ENCODE measurements around the gene IL20RB. TPM values are rescaled to one million over a fixed set of nuclear protein-coding genes. Genes with fewer than 3 reads are reported as not detected.
"Not testable (repeated sequence)": the region's sequence is repeated elsewhere in the genome, so short reads cannot be mapped to it uniquely, and the experiment has no call there.

IL20RB gene
- total RNA-seq, 1 experiment from 2014 or later: 0.57 TPM

GRCh38 chr3:136984837-136985236 is 27.1 kb downstream of the IL20RB start:
- DNase-seq (ENCODE audit: low read depth): peak; percentile 80

- DNase-seq (ENCODE audit: low read depth): not testable (repeated sequence)
Observed at GRCh38 chr3:136987398-136987980, 29.7 kb downstream of the IL20RB start.

- DNase-seq (ENCODE audit: low read depth): no peak
Observed at GRCh38 chr3:136988651-136989050, 30.9 kb downstream of the IL20RB start.

DNA sequence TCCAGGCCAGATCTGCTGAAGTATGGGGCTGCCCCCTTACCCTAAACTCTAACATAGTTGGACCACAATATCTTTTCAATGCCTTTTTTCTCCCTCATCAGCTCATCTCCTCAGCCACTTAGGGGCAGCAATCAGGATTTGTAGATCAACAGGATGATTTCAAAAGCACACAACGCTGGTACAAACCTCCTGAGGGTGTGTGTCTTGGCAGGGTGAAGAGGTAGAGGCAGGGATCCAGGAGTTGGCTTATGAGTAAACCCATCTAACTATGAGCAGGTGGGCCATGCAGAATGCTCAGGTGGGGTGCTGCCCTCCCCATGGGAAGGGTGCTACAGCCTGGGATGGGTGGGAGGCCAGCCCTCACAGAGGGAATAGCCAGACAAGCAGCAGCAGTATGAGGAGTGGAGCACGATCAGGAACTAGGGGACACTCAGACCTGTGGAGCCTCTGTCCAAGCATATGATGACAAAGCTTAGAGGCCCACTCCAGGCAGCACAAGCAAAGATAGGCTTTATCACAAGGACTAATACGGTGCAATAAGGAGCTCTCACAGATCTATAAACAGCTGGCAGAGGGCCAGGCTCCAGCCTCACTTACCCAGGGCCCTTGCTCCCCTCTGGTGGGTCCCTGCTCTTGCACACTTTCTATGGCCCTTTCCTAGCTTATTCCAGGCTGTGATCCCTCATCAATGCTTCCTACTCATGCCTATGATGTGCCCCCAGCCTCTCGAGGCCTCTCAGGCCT is 32.2 kb downstream of the IL20RB start:
- DNase-seq (ENCODE audit: low read depth): no peak

DNA sequence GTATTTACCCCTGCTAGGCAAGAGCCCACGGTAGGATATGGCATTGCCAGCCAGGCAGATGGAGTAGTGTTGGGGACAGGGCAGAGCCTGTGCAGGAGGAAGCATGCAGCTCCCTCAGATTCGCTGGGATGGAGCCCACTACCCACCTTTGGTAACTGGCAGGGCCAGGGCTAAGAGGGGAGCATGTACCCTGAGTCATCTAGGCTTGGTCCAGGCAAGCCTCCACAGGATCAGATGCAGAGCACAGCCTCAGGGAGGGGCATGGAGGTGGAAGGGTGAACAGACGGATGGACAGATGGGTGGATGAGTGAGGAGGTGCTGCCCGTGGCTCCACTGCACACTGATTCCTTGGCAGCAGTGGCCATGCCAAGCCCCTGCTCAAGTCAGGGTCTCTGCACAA is 33.0 kb downstream of the IL20RB start:
- no peak for DNase-seq (ENCODE audit: low read depth)

- DNase-seq (ENCODE audit: low read depth): no peak
Observed at GRCh38 chr3:136992115-136992514, 34.3 kb downstream of the IL20RB start.

DNA sequence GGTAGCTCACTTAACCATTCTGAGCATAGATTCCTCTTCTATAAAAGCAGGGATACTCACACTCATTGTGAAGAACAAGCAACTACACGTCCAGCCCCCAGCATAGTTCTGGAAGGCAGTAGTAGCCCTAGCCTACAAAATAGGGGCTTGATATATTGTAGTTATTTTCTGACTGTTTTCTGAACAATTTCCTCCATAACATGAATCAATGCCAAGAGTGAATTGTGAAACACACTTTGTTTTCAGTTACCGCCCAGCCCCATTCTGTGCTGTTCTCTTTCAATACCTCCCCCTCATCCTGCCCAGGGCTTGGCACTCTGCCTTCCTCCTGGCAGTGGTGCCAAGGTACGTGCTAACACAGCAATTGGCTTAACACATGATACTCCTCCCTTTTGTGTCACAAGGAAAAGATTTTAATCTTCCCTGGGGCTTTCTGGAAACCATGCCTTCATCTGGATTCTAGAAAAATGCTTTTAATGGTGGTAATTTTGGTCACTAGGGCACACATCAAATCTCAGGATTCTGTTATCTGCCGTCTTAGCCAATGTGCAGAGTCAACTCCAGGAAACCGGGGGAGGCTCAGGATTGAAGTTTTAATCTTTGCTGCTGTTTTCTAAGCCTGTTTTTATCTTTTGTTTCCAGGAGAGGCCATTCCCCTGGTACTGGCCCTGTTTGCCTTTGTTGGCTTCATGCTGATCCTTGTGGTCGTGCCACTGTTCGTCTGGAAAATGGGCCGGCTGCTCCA is 37.2 kb downstream of the IL20RB start:
- peak; percentile 73 for DNase-seq (ENCODE audit: low read depth)

- no peak for DNase-seq (ENCODE audit: low read depth)
Observed at GRCh38 chr3:136995652-136996051, 37.9 kb downstream of the IL20RB start.

DNA sequence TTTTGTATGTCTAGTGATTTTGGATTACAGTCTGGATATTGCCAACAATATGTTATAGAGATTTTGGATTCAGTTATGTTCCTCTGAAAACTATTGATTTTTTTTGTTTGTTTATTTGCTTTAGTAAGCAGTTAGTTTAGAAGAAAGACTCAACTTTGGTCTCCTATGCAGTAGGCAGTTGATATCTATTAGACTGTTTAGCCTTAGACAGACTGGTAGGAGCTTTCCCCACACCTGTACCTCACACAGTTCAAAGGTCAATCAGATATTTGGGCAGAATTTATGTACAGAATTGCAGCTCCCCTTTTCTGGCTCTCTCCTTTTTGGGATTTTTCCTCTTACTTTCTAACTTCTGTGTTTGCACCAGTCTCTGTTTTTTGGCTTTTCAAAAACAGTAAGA is 42.3 kb downstream of the IL20RB start:
- DNase-seq (ENCODE audit: low read depth): no peak

DNA sequence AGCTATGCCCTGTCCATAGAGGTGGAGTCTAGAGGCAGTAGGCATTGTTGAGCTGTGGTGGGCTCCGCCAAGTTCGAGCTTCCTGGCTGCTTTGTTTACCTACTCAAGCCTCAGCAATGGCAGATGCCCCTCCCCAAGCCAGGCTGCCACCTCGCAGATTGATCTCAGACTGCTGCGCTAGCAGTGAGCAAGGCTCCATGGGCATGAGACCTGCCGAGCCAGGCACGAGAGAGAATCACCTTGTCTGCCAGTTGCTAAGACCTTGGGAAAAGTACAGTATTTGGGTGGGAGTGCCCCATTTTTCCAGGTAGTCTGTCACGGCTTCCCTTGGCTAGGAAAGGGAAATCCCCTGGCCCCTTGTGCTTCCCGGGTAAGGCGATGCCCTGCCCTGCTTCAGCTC is 49.6 kb downstream of the IL20RB start:
- not testable (repeated sequence) for DNase-seq (ENCODE audit: low read depth)

GRCh38 chr3:137008131-137008530 is 50.3 kb downstream of the IL20RB start:
- no peak for DNase-seq (ENCODE audit: low read depth)

- no peak for DNase-seq (ENCODE audit: low read depth)
Observed at GRCh38 chr3:137008976-137009375, 51.2 kb downstream of the IL20RB start.

GRCh38 chr3:137010137-137010536 is 52.4 kb downstream of the IL20RB start:
- no peak for DNase-seq (ENCODE audit: low read depth)

- DNase-seq (ENCODE audit: low read depth): no peak
Observed at GRCh38 chr3:137011153-137011552, 53.4 kb downstream of the IL20RB start.

DNA sequence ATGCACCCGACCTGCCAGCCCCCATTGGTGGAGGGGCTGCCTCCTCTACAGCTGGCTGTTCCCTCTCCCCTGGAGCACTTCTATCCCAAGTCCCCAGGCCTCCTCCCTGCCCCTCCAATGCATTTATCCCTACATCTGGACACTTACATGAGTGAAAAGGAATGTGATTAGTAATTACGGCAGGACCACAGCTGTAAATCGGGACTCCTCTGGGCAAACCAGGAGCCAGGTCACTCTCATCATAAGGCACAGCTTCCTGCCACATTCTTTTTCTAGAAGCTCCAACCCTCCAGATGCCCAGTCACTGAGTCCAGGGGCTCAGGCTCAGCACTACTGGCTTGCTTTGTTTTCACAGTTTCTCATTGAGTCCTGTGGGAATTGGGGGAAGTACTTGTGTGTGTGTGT is 54.3 kb downstream of the IL20RB start:
- DNase-seq (ENCODE audit: low read depth): peak; percentile 83

DNA sequence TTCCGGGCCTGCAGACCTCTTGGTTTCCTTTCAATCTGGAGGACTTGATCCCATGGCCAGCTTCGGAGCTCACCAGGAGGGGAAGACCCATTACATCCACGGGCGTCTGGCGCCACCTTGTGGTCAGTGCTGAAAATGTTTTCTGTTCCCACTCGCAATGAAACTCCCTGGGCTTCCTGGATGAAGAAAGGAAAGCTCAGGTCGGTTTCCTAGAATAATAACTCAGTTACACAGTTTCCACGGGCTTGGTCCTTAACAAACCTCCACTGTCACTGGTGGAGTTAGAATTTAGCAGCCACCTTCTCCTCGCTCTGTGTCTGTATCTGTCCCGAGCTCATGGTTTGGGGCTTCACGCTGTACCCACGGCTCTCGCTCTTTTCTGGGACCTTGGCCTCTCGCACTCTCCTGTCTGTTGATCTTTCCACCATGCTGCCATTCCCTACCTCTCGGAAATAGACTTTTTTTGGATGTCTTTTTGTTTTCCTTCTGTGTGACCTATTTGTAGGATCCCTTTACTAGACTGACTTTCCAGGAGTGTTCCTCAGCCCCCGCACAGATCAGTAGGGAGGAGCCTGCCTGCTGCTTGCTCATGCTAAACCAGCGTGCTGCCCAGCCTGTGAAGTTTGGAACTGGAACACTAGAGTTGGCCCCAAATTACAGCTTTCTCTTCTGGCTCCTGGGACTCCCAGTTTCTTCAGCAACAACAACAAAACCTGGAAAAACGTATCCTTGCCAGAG is 56.3 kb downstream of the IL20RB start:
- peak; percentile 86 for DNase-seq (ENCODE audit: low read depth)

DNA sequence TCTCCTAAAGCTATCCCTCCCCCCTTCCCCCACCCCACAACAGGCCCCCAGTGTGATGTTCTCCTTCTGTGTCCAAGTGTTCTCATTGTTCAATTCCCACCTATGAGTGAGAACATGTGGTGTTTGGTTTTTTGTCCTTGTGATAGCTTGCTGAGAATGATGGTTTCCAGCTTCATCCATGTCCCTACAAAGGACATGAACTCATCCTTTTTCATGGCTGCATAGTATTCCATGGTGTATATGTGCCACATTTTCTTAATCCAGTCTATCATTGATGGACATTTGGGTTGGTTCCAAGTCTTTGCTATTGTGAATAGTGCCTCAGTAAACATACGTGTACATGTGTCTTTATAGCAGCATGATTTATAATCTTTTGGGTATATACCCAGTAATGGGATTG is 59.5 kb downstream of the IL20RB start:
- DNase-seq (ENCODE audit: low read depth): not testable (repeated sequence)

GRCh38 chr3:137020315-137020714 is 62.5 kb downstream of the IL20RB start:
- DNase-seq (ENCODE audit: low read depth): peak; percentile 54

- DNase-seq (ENCODE audit: low read depth): no peak
Observed at GRCh38 chr3:137020888-137021287, 63.1 kb downstream of the IL20RB start.

DNA sequence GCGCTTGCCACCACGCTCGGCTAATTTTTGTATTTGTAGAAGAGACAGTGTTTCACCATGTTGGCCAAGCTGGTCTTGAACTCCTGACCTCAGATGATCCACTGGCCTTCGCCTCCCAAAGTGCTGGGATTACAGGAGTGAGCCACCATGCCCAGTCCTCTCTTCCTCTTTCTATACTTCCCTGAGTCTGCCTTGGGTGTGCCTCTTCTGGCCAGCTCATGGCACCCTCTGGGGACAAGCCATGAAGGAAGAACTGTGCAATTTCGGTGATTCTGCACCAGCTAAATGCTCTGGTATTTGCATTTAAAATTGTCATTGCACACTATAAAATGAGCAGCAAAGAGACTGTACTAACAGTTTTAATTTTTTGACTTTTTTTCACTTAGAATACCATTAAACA is 66.6 kb downstream of the IL20RB start:
- no peak for DNase-seq (ENCODE audit: low read depth)

DNA sequence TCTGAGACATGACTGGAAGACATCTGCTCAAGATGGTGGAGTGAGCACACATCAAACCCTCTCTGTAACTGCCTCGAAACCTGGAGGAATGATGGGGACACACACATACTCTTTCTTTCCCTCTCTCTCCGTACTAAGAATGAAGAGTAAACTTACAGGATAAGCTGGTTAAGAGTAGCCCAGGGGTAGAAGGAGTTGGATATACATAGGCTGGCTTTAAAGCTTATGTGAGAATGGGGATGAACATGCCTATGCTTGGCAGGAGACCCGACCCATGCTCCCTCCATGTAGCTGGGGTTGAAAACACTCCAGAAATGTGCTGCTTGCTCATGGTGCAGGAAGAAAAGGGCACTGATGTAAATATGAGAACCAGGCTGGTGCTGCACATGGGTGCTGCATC is 68.9 kb downstream of the IL20RB start:
- DNase-seq (ENCODE audit: low read depth): no peak

Data from LHCN-M2 (cell line).